HepG2 (cell line): ENCODE data around the gene FOLR1.

Experiments used
- ATF3 ChIP-seq: sonication (generic); formaldehyde crosslinking; IDR thresholded peaks from 2 replicates; pipeline ENCODE4 v1.4.0; 2020; ENCODE audit warnings: missing genetic modification reagents
- STAT6 ChIP-seq: sonication (generic); formaldehyde crosslinking; IDR thresholded peaks from 2 replicates; pipeline ENCODE4 v1.4.0; 2020; ENCODE audit warnings: missing genetic modification reagents, mild to moderate bottlenecking, borderline replicate concordance
- ZNF232 ChIP-seq: sonication (generic); formaldehyde crosslinking; IDR thresholded peaks from 2 replicates; pipeline ENCODE4 v1.4.0; 2020; ENCODE audit warnings: missing genetic modification reagents, borderline replicate concordance

- no peak for TF ChIP-seq ATF3 (CRISPR knock-in tag)
- TF ChIP-seq ZNF232: no peak
- TF ChIP-seq STAT6: no peak
Observed at GRCh38 chr11:72220696-72221363, 28.9 kb downstream of the FOLR1 start.
